ENCODE measurements around the gene CPVL.

GRCh38 chr7:28988091-28988490 lies 158.2 kb downstream of the CPVL start:
- TF ChIP-seq, protein P1, sequence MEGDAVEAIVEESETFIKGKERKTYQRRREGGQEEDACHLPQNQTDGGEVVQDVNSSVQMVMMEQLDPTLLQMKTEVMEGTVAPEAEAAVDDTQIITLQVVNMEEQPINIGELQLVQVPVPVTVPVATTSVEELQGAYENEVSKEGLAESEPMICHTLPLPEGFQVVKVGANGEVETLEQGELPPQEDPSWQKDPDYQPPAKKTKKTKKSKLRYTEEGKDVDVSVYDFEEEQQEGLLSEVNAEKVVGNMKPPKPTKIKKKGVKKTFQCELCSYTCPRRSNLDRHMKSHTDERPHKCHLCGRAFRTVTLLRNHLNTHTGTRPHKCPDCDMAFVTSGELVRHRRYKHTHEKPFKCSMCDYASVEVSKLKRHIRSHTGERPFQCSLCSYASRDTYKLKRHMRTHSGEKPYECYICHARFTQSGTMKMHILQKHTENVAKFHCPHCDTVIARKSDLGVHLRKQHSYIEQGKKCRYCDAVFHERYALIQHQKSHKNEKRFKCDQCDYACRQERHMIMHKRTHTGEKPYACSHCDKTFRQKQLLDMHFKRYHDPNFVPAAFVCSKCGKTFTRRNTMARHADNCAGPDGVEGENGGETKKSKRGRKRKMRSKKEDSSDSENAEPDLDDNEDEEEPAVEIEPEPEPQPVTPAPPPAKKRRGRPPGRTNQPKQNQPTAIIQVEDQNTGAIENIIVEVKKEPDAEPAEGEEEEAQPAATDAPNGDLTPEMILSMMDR (IDR thresholded peaks at IDR 0.05; ENCODE audit: insufficient read depth, low read depth, low read length) = no peak
- no peak for TF ChIP-seq EZH2 (IDR thresholded peaks at IDR 0.05; ENCODE audit: insufficient read depth, low read length)
